ENCODE data around the gene NGFR.

- TF ChIP-seq CTCF (IDR thresholded peaks at IDR 0.05) = no peak
- TF ChIP-seq POLR2AphosphoS5 (IDR thresholded peaks at IDR 0.05; ENCODE audit: low read depth, low read length) = no peak
These were observed 60.6 kb downstream of the NGFR start for GRCh38 chr17:49555495-49556222.
